Measurements from ENCODE around the gene C20orf144.
"Not testable (repeated sequence)": the region's sequence is repeated elsewhere in the genome, so short reads cannot be mapped to it uniquely, and the experiment has no call there.

Gene C20orf144

GRCh38 chr20:33694639-33695012 lies 32.5 kb downstream of the C20orf144 start:
- no peaks in the 10 kb centered on the region for H3K9me3 ChIP-seq (ENCODE audit: control insufficient read depth in 1 of 2, low read length in 2 of 2)
- no peak overlapping the region for H3K9ac ChIP-seq (ENCODE audit: low read depth in 1 of 2, low read length in 2 of 2)
- H3K4me1 ChIP-seq (ENCODE audit: control insufficient read depth in 1 of 2, insufficient read depth in 2 of 2, low read length in 2 of 2), result no peaks in the 10 kb centered on the region
- H3K36me3 ChIP-seq (ENCODE audit: control insufficient read depth in 1 of 2, insufficient read depth in 2 of 2, low read length in 2 of 2), result no peaks in the 10 kb centered on the region
- H3K4me3 ChIP-seq (ENCODE audit: low read depth in 1 of 2, low read length in 2 of 2), result no peak overlapping the region
- H3K27me3 ChIP-seq (ENCODE audit: control insufficient read depth in 1 of 2, insufficient read depth in 2 of 2, low read length in 2 of 2), result no peaks in the 10 kb centered on the region
- H3K27ac ChIP-seq (ENCODE audit: low read depth, low read length), result no peak overlapping the region

DNA sequence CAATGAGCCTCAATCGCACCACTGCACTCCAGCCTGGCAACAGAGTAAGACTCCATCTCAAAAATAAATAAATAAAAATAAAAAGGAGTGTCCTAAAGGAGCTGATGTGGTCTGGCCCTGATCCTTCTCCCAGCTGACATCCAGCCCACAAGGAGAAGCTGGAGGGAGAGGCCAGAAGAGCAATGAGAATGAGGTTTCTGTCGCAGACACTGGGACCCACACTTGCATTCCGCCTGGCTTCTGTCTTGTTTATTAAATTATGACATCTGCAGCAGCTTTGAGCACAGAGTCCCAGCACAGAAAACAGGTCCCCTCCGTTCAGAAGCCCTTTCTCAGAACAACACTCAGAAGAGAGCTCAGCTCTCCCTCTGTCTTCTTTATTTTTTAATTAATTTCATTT lies 34.3 kb downstream of the C20orf144 start:
- H3K9me3 ChIP-seq (ENCODE audit: control insufficient read depth in 1 of 2, low read length in 2 of 2), result no peaks in the 10 kb centered on the region
- no peaks in the 10 kb centered on the region for H3K4me1 ChIP-seq (ENCODE audit: control insufficient read depth in 1 of 2, insufficient read depth in 2 of 2, low read length in 2 of 2)
- no peaks in the 10 kb centered on the region for H3K27me3 ChIP-seq (ENCODE audit: control insufficient read depth in 1 of 2, insufficient read depth in 2 of 2, low read length in 2 of 2)
- H3K27ac ChIP-seq (ENCODE audit: low read depth, low read length), result no peak overlapping the region
- H3K4me3 ChIP-seq (ENCODE audit: low read depth in 1 of 2, low read length in 2 of 2), result no peak overlapping the region
- H3K36me3 ChIP-seq (ENCODE audit: control insufficient read depth in 1 of 2, insufficient read depth in 2 of 2, low read length in 2 of 2), result no peaks in the 10 kb centered on the region
- no peak overlapping the region for H3K9ac ChIP-seq (ENCODE audit: low read depth in 1 of 2, low read length in 2 of 2)

GRCh38 chr20:33697129-33697528 lies 35.0 kb downstream of the C20orf144 start:
- Histone ChIP-seq H3K36me3 (ENCODE audit: control insufficient read depth in 1 of 2, insufficient read depth in 2 of 2, low read length in 2 of 2) (no peaks in the 10 kb centered on the region), H3K9me3 (ENCODE audit: control insufficient read depth in 1 of 2, low read length in 2 of 2) (no peaks in the 10 kb centered on the region), H3K4me3 (ENCODE audit: low read depth in 1 of 2, low read length in 2 of 2) (no peak overlapping the region), H3K4me1 (ENCODE audit: control insufficient read depth in 1 of 2, insufficient read depth in 2 of 2, low read length in 2 of 2) (no peaks in the 10 kb centered on the region), H3K27me3 (ENCODE audit: control insufficient read depth in 1 of 2, insufficient read depth in 2 of 2, low read length in 2 of 2) (no peaks in the 10 kb centered on the region), H3K9ac (ENCODE audit: low read depth in 1 of 2, low read length in 2 of 2) (no peak overlapping the region), H3K27ac (ENCODE audit: low read depth, low read length) (no peak overlapping the region)

- H3K9ac ChIP-seq (ENCODE audit: low read depth in 1 of 2, low read length in 2 of 2); H3K36me3 ChIP-seq (ENCODE audit: control insufficient read depth in 1 of 2, insufficient read depth in 2 of 2, low read length in 2 of 2); H3K4me1 ChIP-seq (ENCODE audit: control insufficient read depth in 1 of 2, insufficient read depth in 2 of 2, low read length in 2 of 2); H3K27me3 ChIP-seq (ENCODE audit: control insufficient read depth in 1 of 2, insufficient read depth in 2 of 2, low read length in 2 of 2); H3K9me3 ChIP-seq (ENCODE audit: control insufficient read depth in 1 of 2, low read length in 2 of 2); H3K4me3 ChIP-seq (ENCODE audit: low read depth in 1 of 2, low read length in 2 of 2); H3K27ac ChIP-seq (ENCODE audit: low read depth, low read length): not testable (repeated sequence)
Observed at GRCh38 chr20:33698966-33699365, 36.8 kb downstream of the C20orf144 start.

- H3K27me3 ChIP-seq (ENCODE audit: control insufficient read depth in 1 of 2, insufficient read depth in 2 of 2, low read length in 2 of 2); H3K9ac ChIP-seq (ENCODE audit: low read depth in 1 of 2, low read length in 2 of 2); H3K4me1 ChIP-seq (ENCODE audit: control insufficient read depth in 1 of 2, insufficient read depth in 2 of 2, low read length in 2 of 2); H3K9me3 ChIP-seq (ENCODE audit: control insufficient read depth in 1 of 2, low read length in 2 of 2); H3K27ac ChIP-seq (ENCODE audit: low read depth, low read length); H3K36me3 ChIP-seq (ENCODE audit: control insufficient read depth in 1 of 2, insufficient read depth in 2 of 2, low read length in 2 of 2); H3K4me3 ChIP-seq (ENCODE audit: low read depth in 1 of 2, low read length in 2 of 2): not testable (repeated sequence)
Observed at GRCh38 chr20:33700696-33701441, 38.7 kb downstream of the C20orf144 start.

GRCh38 chr20:33701629-33702450 lies 39.7 kb downstream of the C20orf144 start:
- no peak overlapping the region for H3K27ac ChIP-seq (ENCODE audit: low read depth, low read length)
- no peak overlapping the region for H3K9ac ChIP-seq (ENCODE audit: low read depth in 1 of 2, low read length in 2 of 2)
- H3K4me3 ChIP-seq (ENCODE audit: low read depth in 1 of 2, low read length in 2 of 2), result no peak overlapping the region
- no peaks in the 10 kb centered on the region for H3K36me3 ChIP-seq (ENCODE audit: control insufficient read depth in 1 of 2, insufficient read depth in 2 of 2, low read length in 2 of 2)
- H3K9me3 ChIP-seq (ENCODE audit: control insufficient read depth in 1 of 2, low read length in 2 of 2), result no peaks in the 10 kb centered on the region
- H3K4me1 ChIP-seq (ENCODE audit: control insufficient read depth in 1 of 2, insufficient read depth in 2 of 2, low read length in 2 of 2), result no peaks in the 10 kb centered on the region
- no peaks in the 10 kb centered on the region for H3K27me3 ChIP-seq (ENCODE audit: control insufficient read depth in 1 of 2, insufficient read depth in 2 of 2, low read length in 2 of 2)

- no peak overlapping the region for H3K9ac ChIP-seq (ENCODE audit: low read depth in 1 of 2, low read length in 2 of 2)
- H3K27me3 ChIP-seq (ENCODE audit: control insufficient read depth in 1 of 2, insufficient read depth in 2 of 2, low read length in 2 of 2), result no peaks in the 10 kb centered on the region
- no peak overlapping the region for H3K27ac ChIP-seq (ENCODE audit: low read depth, low read length)
Observed at GRCh38 chr20:33702861-33703260, 40.7 kb downstream of the C20orf144 start.

GRCh38 chr20:33703498-33704137 lies 41.5 kb downstream of the C20orf144 start:
- no peaks in the 10 kb centered on the region for H3K9me3 ChIP-seq (ENCODE audit: control insufficient read depth in 1 of 2, low read length in 2 of 2)
- no peak overlapping the region for H3K9ac ChIP-seq (ENCODE audit: low read depth in 1 of 2, low read length in 2 of 2)
- H3K4me1 ChIP-seq (ENCODE audit: control insufficient read depth in 1 of 2, insufficient read depth in 2 of 2, low read length in 2 of 2), result no peaks in the 10 kb centered on the region
- H3K27ac ChIP-seq (ENCODE audit: low read depth, low read length), result no peak overlapping the region
- no peak overlapping the region for H3K4me3 ChIP-seq (ENCODE audit: low read depth in 1 of 2, low read length in 2 of 2)
- peaks cover 3 to 7% of the 10 kb centered on the region in 2 donors for H3K36me3 ChIP-seq (ENCODE audit: control insufficient read depth in 1 of 2, insufficient read depth in 2 of 2, low read length in 2 of 2)
- no peaks in the 10 kb centered on the region for H3K27me3 ChIP-seq (ENCODE audit: control insufficient read depth in 1 of 2, insufficient read depth in 2 of 2, low read length in 2 of 2)

More at GRCh38 chr20:33702861-33703260, 40.7 kb downstream of the C20orf144 start:
- H3K4me1 ChIP-seq (ENCODE audit: control insufficient read depth in 1 of 2, insufficient read depth in 2 of 2, low read length in 2 of 2), result no peaks in the 10 kb centered on the region
- no peaks in the 10 kb centered on the region for H3K9me3 ChIP-seq (ENCODE audit: control insufficient read depth in 1 of 2, low read length in 2 of 2)
- peaks cover 3 to 7% of the 10 kb centered on the region in 2 donors for H3K36me3 ChIP-seq (ENCODE audit: control insufficient read depth in 1 of 2, insufficient read depth in 2 of 2, low read length in 2 of 2)
- H3K4me3 ChIP-seq (ENCODE audit: low read depth in 1 of 2, low read length in 2 of 2), result no peak overlapping the region

GRCh38 chr20:33704197-33704924 lies 42.2 kb downstream of the C20orf144 start:
- no peaks in the 10 kb centered on the region for H3K9me3 ChIP-seq (ENCODE audit: control insufficient read depth in 1 of 2, low read length in 2 of 2)
- H3K27me3 ChIP-seq (ENCODE audit: control insufficient read depth in 1 of 2, insufficient read depth in 2 of 2, low read length in 2 of 2), result no peaks in the 10 kb centered on the region
- H3K9ac ChIP-seq (ENCODE audit: low read depth in 1 of 2, low read length in 2 of 2), result no peak overlapping the region
- no peaks in the 10 kb centered on the region for H3K4me1 ChIP-seq (ENCODE audit: control insufficient read depth in 1 of 2, insufficient read depth in 2 of 2, low read length in 2 of 2)
- H3K36me3 ChIP-seq (ENCODE audit: control insufficient read depth in 1 of 2, insufficient read depth in 2 of 2, low read length in 2 of 2), result peaks cover 3 to 7% of the 10 kb centered on the region in 2 donors
- no peak overlapping the region for H3K27ac ChIP-seq (ENCODE audit: low read depth, low read length)
- H3K4me3 ChIP-seq (ENCODE audit: low read depth in 1 of 2, low read length in 2 of 2), result no peak overlapping the region

Measured in duodenal mucosa (tissue), 2 donors.